ENCODE measurements around the gene MCEMP1. TPM values are rescaled to one million over a fixed set of nuclear protein-coding genes. Genes with fewer than 3 reads are reported as not detected.

MCEMP1 gene
- total RNA-seq, 2 donors from 2014 or later = not detected

DNA sequence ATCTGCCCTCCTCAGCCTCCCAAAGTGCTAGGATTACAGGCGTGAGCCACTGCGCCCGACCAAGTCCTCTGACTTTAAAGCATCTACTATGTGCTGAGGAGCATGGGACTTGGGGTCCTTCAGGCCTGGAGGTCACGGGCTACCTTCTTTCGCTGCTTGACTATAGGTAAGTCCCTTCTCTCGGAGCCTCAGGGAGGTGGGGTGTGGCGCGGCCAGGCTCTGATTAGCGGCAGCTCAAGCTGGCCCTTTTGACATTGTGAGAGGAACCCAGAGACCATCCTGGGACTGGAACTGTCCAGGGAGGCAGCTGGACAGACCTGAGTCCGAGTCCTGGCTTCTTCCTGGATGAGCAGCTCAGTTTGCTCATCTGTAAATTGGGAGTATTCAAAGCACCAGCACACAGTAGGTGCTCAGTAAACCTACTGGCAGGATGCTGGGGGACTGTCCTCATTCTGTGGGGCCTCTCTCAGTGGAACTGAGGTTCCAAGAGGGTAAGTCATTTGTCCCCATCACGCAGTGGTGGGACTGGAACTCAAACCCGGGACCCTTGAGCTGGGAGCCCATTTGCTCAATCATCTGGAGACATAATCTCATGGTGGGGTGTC lies 24.3 kb downstream of the MCEMP1 start:
- ATAC-seq (no peak), DNase-seq (ENCODE audit: low spot score) (no peak)
- no peaks in the 10 kb centered on the region for H3K9me3 Mint-ChIP-seq
- peaks cover 17 to 25% of the 10 kb centered on the region in 2 donors for H3K4me1 Mint-ChIP-seq (ENCODE audit: low read depth in 2 of 2)
- H3K27ac Mint-ChIP-seq = no peak overlapping the region
- no peaks in the 10 kb centered on the region for H3K36me3 Mint-ChIP-seq
- peaks cover 23 to 26% of the 10 kb centered on the region in 2 donors for H3K27me3 Mint-ChIP-seq
- no peak overlapping the region for H3K4me3 Mint-ChIP-seq

DNA sequence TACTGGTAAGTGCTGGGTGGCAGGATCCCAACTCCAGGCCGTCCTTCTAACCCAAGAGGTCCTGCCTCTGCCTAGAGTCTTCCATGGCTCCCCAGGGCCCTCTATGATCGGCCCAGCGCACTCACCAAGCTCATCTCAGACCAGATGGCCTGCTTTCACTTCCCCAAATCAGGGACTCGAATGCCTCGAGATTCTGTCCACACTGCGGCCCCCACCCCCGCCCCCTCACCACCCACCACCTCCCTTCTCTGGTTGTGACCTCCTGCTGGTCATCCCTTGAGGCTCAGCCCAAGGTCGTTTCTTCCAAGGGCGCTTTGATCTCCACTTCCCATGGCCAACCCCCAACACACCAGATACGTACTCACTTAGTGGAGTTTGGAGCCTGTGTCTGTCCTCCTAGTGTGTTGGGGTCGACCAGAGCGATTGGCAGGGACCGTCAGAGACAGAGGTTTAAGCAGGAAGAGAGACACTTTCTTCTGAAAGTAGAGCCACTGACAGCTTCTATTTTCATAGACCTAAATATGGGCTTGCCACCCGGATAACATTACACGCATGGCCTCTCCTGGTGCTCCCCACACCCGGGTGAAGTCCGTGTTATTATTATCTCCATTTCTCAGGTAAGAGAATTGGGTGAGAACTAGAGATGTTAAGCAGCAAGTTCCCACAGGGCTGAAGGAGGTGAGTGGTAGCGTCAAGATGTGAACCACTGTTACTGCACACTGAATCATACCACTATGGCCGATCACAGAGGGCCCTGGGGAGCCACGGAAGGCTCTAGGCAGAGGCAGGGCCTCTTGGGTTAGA lies 25.0 kb downstream of the MCEMP1 start, which contains the start of gene FCER2:
Gene FCER2 (minus strand): TSS at position 478 of the 804 bp plus-strand sequence. CDS start 2,371 bp downstream, outside the sequence.
- Mint-ChIP-seq H3K4me3 (no peak within 1 kb of the TSS), H3K9me3 (no peaks in the 10 kb centered on the region), H3K27me3 (peaks cover 23 to 25% of the 10 kb centered on the region in 2 donors), H3K27ac (peak within 1 kb of the TSS in 1 of 2 donors; percentile 9), H3K4me1 (ENCODE audit: low read depth in 2 of 2) (peaks cover 24 to 29% of the 10 kb centered on the region in 2 donors), H3K36me3 (no peaks in the 10 kb centered on the region)
- DNase-seq (ENCODE audit: low spot score) (no peak), ATAC-seq (no peak)

DNA sequence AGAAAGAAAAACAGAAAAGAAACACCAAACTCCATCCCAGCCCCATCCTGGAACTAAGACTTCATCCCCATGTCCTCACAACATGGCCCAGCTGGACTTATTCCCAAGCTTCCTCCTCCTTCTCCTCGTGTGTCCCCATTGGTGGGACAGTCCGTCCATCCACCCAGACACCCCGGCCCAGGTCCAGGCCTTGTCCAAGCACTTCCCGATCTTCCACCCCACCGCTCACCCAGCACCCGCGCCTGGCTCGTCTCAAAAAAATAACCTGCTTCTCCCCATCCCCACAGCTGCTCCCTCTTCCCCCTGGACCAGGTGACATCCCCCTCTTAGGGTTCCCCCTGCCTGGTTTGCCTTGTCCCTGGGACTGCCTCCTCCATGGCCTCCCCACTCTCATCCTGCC lies 26.4 kb downstream of the MCEMP1 start:
- Mint-ChIP-seq H3K36me3 (no peaks in the 10 kb centered on the region), H3K4me3 (no peak overlapping the region), H3K27ac (no peak overlapping the region), H3K9me3 (no peaks in the 10 kb centered on the region), H3K27me3 (peaks cover 23% of the 10 kb centered on the region in 2 donors), H3K4me1 (ENCODE audit: low read depth in 2 of 2) (peaks cover 25 to 29% of the 10 kb centered on the region in 2 donors)
- DNase-seq (ENCODE audit: low spot score) (no peak), ATAC-seq (no peak)

DNA sequence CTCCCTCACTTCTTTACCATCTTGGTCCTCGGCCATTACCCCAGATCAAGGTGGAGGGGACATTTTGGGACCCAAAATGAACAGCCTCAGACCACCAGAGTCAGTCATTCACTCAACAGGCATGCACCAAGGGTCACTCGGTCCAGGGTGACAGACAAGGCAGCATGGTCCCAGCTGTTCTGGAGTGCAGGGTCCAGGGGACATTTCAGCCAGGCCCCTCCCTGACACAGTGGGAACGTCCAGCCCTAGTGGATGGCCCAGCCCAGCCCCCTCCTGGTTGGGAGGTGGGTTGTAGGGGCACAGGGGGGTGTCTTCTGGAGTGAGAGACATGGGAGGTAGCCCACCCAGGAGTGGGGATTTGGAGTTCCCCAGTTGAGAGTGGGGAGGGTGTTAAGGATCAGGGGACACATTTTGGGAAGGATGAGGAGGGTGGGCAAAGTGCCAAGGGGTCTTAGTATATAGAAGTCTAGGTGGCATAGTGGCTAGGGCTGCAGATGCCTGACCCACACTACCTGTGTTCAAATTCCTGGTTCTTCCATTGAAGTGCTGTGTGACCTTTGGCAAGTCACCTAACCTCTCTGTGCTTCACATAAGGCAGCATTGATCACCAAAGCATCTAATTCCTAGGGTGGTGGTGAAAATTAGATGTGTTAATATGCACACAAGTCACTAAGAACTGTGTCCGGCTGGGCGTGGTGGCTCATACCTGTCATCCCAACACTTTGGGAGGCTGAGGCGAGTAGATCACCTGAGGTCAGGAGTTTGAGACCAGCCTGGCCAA lies 27.6 kb downstream of the MCEMP1 start:
- DNase-seq (ENCODE audit: low spot score) (no peak), ATAC-seq (no peak)
- no peaks in the 10 kb centered on the region for H3K36me3 Mint-ChIP-seq
- peaks cover 16 to 17% of the 10 kb centered on the region in 2 donors for H3K27me3 Mint-ChIP-seq
- H3K27ac Mint-ChIP-seq = no peak overlapping the region
- no peak overlapping the region for H3K4me3 Mint-ChIP-seq
- H3K9me3 Mint-ChIP-seq = no peaks in the 10 kb centered on the region
- peaks cover 21 to 24% of the 10 kb centered on the region in 2 donors for H3K4me1 Mint-ChIP-seq (ENCODE audit: low read depth in 2 of 2)

DNA sequence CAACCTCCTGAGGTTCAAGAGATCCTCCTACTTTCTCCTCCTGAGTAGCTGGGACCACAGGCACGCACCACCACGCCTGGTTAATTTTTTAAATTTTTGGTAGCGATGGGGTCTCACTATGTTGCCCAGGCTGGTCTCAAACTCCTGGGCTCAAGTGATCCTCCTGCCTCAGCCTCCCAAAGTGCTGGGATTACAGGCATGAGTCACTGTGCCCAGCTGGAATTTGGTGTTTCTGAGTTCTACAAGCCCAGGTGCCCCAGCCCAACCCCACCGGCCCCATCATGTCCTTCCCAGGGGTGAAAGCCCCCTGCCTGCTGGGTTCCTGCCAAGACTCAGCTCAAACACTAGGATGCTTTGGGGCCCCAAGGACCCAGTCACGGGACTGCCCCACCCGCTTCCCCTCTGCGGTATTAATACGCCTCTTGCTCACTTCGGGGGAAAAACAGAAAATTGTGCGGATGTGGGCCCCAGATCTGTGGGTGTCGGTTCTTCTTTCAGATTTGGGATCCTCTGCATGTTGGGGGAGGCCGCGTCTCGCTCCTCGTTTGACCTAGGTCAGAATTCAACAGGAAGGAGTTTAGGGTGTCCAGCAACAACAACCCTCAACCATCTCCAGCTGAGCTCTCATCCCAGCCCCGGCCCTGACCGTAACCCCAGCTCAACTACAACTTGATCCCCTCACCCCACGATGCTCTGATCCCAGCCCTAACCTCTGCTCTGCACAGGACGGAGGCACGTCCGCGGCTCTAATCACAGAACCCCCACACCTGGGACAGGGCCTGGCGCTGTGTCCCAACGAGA lies 28.7 kb downstream of the MCEMP1 start:
- ATAC-seq = peak; percentile 83 to 88

DNA sequence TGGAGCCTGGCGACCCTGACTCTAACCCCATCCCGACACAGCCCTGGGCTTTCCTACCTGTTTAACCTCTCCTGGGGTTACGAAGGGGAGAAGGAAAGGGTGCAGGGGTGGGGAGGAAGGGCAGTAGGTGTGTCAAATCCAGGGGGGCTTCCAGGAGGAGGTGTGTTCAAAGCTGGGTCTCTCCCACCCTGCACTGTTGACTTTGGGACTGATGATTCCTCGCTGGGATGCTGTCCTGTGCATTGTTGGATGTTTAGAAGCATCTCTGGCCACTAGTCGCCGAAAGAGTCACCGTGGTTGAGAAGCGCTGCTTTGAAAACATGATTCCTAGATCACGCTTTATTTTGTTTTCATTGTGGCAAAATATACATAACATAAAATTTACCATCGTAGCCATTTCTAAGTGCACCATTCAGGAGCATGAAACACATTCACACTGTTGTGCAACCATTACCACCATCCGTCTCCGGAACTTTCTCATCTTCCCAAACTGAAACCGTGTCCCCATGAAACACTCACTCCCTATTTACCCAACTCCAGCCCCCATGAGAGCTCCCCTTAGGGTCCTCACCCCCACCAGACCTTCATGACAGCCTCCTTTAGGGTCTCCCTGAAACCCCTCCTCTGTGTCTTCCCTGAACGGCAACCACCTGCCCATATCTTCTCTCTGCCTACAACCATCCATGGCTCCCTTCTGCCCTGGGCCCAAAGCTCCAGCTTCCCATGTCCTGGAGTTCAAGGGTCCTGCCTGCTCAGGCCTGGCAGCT lies 29.5 kb downstream of the MCEMP1 start:
- H3K4me1 Mint-ChIP-seq (ENCODE audit: low read depth in 2 of 2) = peaks cover 16 to 20% of the 10 kb centered on the region in 2 donors
- H3K36me3 Mint-ChIP-seq = no peaks in the 10 kb centered on the region

More for the DNA sequence above, 28.7 kb downstream of the MCEMP1 start:
- H3K27ac Mint-ChIP-seq = peak overlapping the region in 1 of 2 donors; percentile 76
- peak overlapping the region; percentile 60 for H3K4me3 Mint-ChIP-seq
- H3K9me3 Mint-ChIP-seq = no peaks in the 10 kb centered on the region
- H3K27me3 Mint-ChIP-seq = peaks cover 8 to 14% of the 10 kb centered on the region in 2 donors
- H3K36me3 Mint-ChIP-seq = no peaks in the 10 kb centered on the region
- peak; percentile 82 for DNase-seq (ENCODE audit: low spot score)
- peaks cover 16 to 20% of the 10 kb centered on the region in 2 donors for H3K4me1 Mint-ChIP-seq (ENCODE audit: low read depth in 2 of 2)

DNA sequence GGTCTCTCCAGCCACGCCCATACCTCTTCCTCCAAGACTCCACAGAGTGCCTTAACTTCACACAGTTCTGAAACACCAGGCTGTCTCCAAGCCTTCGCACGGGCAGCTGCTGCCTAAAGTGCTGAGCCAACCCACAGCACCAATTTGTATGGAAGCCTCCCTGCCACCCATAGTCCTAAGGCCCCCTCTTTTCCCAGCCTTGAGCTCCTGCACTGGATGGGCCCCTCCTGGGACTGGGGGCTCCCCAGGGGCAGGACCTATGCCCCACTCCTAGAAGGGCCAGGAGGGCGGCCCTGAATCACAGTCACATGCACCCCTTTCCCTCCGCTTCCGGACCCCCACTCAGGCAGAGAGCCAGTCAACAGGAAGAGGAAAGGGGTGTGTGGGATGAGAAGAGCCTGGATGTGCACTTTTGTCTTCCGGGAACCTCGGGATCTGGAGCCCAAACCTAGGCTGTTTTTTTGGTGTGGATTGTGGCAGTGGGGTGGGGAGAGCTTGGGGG lies 30.1 kb downstream of the MCEMP1 start:
- H3K27ac Mint-ChIP-seq = peak overlapping the region in 1 of 2 donors; percentile 17

More for the DNA sequence above, 29.5 kb downstream of the MCEMP1 start:
- peak overlapping the region; percentile 60 for H3K4me3 Mint-ChIP-seq
- H3K27me3 Mint-ChIP-seq = peaks cover 8 to 16% of the 10 kb centered on the region in 2 donors
- no peak for ATAC-seq
- no peaks in the 10 kb centered on the region for H3K9me3 Mint-ChIP-seq
- no peak for DNase-seq (ENCODE audit: low spot score)
- peak overlapping the region; percentile 17 to 76 for H3K27ac Mint-ChIP-seq

DNA sequence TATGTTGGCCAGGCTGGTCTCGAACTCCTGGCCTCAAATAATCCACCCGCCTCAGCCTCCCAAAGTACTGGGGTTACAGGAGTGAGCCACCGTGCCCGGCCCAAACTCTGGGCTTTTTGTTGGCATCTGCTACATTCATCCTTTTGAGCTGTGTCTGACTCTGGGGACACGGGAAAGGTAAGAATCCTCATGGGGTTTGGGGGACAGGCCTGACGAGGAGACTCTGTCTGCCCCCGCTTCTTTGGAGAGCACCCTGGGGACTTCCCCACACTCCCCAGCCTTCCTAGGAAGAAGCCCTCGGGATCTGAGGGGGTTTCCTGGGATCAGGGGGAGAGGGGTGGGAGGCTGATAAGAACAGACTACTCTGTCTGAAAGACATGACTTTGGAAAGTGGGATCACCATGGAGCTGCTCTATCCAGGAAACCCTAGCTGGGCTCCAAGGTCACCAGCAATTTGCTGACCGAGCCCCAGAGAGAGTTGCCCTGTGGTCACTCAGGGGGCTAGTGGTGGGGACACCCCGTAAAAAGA lies 33.1 kb downstream of the MCEMP1 start:
- H3K27ac Mint-ChIP-seq = no peak overlapping the region
- H3K4me3 Mint-ChIP-seq = no peak overlapping the region
- H3K9me3 Mint-ChIP-seq = no peaks in the 10 kb centered on the region
- peaks cover 15 to 16% of the 10 kb centered on the region in 2 donors for H3K4me1 Mint-ChIP-seq (ENCODE audit: low read depth in 2 of 2)
- ATAC-seq (no peak), DNase-seq (ENCODE audit: low spot score) (no peak)
- H3K27me3 Mint-ChIP-seq = peaks cover 0 to 14% of the 10 kb centered on the region in 2 donors
- H3K36me3 Mint-ChIP-seq = no peaks in the 10 kb centered on the region

More for the DNA sequence above, 30.1 kb downstream of the MCEMP1 start:
- ATAC-seq = no peak
- peaks cover 16 to 20% of the 10 kb centered on the region in 2 donors for H3K4me1 Mint-ChIP-seq (ENCODE audit: low read depth in 2 of 2)
- peaks cover 8 to 16% of the 10 kb centered on the region in 2 donors for H3K27me3 Mint-ChIP-seq
- peak overlapping the region; percentile 38 for H3K4me3 Mint-ChIP-seq
- no peaks in the 10 kb centered on the region for H3K36me3 Mint-ChIP-seq
- DNase-seq (ENCODE audit: low spot score) = no peak
- no peaks in the 10 kb centered on the region for H3K9me3 Mint-ChIP-seq

DNA sequence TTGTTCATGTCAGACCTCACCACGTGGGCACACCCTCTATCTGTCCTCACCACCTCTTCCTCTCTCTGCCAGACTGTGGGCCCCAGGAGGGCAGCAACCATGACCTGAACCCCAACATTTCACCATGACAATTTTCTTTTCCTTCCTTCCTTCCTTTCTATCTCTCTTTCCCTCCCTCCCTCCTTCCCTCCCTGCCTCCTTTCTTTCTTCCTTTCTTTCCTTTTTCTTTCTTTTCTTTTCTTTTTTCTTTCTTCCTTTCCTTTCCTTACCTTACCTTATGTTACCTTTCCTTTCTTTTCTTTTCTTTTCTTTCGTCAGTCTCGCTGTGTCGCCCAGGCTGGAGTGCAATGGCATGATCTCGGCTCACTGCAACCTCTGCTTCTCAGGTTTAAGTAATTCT lies 33.7 kb downstream of the MCEMP1 start:
- peaks cover 11 to 14% of the 10 kb centered on the region in 2 donors for H3K4me1 Mint-ChIP-seq (ENCODE audit: low read depth in 2 of 2)
- ATAC-seq (no peak), DNase-seq (ENCODE audit: low spot score) (no peak)
- H3K9me3 Mint-ChIP-seq = no peaks in the 10 kb centered on the region
- peaks cover 0 to 13% of the 10 kb centered on the region in 2 donors for H3K27me3 Mint-ChIP-seq
- H3K4me3 Mint-ChIP-seq = no peak overlapping the region
- H3K36me3 Mint-ChIP-seq = no peaks in the 10 kb centered on the region
- no peak overlapping the region for H3K27ac Mint-ChIP-seq

DNA sequence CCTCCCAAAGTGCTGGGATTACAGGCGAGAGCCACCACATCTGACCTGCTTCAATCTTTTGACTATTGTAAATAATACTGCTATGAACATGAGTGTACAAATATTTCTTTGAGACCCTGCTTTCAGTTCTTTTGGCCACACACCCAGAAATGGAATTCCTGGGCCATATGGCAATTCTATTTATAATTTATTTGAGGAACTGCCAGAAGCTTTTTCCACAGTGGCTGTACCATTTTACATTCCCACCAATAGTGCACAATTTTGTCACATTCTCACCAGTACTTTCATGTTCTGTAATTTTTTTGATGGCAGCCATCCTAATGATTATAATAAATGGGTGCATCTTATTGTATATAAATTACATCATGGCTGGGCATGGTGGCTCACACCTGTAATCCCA lies 38.8 kb downstream of the MCEMP1 start:
- Mint-ChIP-seq H3K4me3 (no peak overlapping the region), H3K27me3 (peaks cover 0 to 4% of the 10 kb centered on the region in 2 donors), H3K4me1 (ENCODE audit: low read depth in 2 of 2) (no peaks in the 10 kb centered on the region), H3K9me3 (no peaks in the 10 kb centered on the region), H3K36me3 (no peaks in the 10 kb centered on the region), H3K27ac (no peak overlapping the region)
- ATAC-seq (no peak), DNase-seq (ENCODE audit: low spot score) (no peak)

DNA sequence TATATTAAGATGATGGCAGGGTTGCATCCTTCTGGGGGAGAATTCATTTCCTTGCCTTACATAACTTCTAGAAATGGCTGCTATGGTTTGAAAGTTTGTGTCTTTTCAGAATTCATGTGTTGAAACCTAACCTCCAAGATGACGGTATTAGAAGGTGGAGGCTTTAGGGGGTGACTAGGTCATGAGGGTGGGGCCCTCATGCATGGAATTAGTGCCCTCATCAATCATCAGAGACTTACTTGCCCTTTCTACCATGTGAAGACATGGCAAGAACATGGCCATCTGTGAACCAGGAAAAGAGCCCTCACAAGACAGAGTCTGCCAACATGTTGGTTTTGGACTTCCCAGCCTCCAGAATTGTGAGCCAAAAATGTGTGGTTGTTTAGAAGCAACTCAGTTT lies 39.9 kb downstream of the MCEMP1 start:
- Mint-ChIP-seq H3K27ac (no peak overlapping the region), H3K4me3 (no peak overlapping the region), H3K4me1 (ENCODE audit: low read depth in 2 of 2) (no peaks in the 10 kb centered on the region), H3K27me3 (peaks cover 0 to 2% of the 10 kb centered on the region in 2 donors), H3K36me3 (no peaks in the 10 kb centered on the region), H3K9me3 (no peaks in the 10 kb centered on the region)
- no peak for ATAC-seq
- no peak for DNase-seq (ENCODE audit: low spot score)

DNA sequence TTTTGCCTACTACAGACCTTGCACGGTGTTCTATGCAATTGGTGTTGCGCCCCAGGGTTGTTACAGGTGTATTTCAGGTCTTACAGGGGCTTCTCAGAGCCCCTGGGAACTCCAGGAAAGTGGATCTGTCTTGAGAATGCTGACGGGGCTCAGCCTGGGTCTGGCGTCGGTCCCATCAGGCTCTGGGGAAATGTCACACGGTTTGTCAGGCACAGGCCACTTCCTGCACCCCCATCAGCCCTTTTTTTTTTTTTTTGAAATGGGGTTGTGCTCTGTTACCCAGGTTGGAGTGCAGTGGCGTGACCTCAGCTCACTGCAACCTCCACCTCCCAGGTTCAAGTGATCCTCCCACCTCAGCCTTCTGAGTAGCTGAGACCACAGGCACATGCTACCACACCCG lies 41.8 kb downstream of the MCEMP1 start:
- ATAC-seq = no peak
- no peak overlapping the region for H3K27ac Mint-ChIP-seq
- H3K27me3 Mint-ChIP-seq = peaks cover 8% of the 10 kb centered on the region in 2 donors
- H3K36me3 Mint-ChIP-seq = no peaks in the 10 kb centered on the region
- no peak for DNase-seq (ENCODE audit: low spot score)
- no peak overlapping the region for H3K4me3 Mint-ChIP-seq
- no peaks in the 10 kb centered on the region for H3K9me3 Mint-ChIP-seq
- no peaks in the 10 kb centered on the region for H3K4me1 Mint-ChIP-seq (ENCODE audit: low read depth in 2 of 2)

Data from natural killer cell treated with Interleukin-12 subunit alpha and Interleukin-12 subunit beta and Interleukin-15 and Interleukin-18, amount 100 ng/mL, for 72 hours (primary cell).